Midbrain (tissue), 1 donor: ENCODE measurements around the gene AGXT2.
"Not testable (repeated sequence)": the region's sequence is repeated elsewhere in the genome, so short reads cannot be mapped to it uniquely, and the experiment has no call there.

Source experiments
- DNase-seq: peaks from one replicate; lab custom pipeline; 2025; lab: John Stamatoyannopoulos, UW

Gene AGXT2

DNA sequence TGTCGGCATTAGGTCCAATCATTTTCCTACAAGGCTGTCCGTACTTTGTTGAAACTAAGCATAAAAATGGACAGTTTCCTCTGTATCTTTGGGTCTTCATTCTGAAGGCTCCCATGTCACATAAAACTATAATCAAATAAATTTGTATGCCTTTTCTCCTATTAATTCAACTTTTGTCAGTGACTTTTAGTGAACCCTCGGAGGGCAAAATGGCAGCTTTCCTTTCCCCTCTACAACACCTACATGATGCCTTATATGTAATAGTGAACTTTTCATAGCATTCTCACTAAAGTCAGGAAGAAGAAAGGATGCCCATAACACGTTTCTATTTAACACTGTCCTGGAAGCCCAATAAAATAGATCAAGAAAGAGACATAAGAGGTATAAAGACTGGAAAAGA, 5.1 kb upstream of the AGXT2 start:
- DNase-seq = no peak

DNA sequence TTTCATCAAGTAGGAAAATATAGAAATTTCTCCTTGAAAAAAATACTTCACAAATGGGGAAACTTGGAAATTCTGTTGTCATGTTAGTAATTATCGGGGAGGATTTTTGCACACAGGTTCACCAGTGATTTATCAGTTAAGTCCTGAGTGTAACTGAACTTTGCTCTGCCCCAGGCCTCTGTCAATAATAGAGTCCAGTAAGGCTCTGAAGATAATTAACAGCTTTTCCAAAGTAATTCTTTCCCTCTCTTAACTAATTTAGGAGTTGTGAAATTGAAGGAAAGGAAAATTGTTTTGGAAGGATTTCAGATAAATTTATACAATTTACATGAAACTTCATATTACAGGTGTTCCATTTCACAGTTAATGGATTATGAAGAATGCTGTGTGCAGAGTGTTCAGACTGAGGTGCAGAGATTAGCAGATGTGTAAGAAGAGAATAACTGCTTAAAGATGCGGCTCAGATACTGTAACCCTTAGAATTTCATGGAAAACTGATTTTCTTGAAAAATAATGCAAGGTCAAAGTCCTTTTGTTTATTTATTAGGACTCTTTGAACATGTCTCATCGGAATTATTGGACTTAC, 2.9 kb upstream of the AGXT2 start:
- DNase-seq = no peak

DNA sequence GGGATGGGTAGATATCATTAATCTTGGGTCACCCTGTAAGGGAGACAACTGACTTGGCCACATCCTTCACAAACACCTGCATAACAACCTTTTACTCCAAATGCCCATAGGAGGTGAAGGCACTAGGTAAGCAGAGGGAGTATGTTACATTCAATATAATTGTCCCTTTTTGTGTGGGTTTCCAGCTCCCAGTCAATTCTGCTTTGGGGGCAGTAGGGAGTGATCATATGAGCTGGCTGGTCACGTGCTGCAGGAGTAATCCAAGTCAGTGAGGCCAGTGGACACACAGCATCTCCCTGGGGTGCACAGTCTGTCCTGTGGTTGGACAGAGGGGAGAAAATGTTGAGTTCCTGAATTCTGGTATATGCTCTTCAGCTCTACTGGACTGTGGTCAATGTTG, 1.2 kb upstream of the AGXT2 start:
- no peak for DNase-seq

DNA sequence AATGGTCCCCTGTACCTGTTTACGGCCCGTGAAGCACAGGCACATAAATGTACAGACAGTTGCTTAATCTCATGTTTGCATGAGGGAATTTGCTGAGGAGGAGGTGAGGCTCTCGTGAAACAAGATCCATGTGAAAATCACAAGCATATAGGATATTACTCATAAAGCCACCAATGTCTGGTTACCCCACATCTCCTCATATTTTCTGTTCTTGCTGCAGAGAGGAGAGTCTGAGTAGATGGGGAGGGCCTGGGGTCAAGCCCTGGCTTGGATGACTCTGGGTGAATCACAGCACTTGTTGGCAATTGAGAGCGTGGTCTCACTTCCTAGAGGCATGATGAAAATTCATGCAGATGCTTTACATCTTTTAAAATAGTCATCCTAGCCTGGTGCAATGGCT, 975 bp downstream of the AGXT2 start:
- no peak for DNase-seq

DNA sequence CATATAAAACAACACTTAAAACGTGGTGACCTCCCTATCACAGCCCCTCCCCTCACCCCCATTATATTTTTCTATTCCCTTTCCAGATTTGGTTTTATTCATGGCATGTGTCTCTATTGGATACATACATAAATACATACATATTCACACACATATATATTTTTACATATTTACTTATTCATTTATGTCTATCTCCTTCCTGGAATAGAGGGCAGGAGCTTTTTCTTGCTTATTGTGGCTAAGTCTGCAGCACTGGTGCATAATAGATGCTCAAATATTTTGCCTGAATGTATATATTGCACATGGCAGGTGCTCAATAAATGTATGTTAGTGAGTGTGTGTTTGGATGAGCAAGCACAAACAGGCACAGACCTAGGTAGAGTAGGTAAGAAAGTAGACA, 2.5 kb downstream of the AGXT2 start:
- no peak for DNase-seq

DNA sequence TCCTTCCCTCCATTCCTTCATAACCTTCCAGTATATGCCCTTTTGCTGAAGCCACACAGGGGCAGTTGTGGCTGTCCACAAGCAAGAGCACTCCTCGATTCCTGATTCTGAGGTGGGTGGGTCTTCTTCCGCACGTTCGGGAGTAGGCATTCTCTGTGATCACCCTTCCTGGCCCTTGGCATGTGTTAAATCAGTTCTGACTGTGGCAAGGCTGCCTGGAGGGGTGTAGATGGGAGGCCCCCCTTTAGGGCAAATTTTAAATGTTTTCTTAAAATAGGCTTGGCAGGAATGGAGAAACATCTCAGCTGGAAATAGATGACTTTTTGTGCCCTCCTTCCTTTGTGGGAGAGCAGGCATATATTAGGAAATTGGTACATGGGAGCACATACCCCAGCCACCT, 3.1 kb downstream of the AGXT2 start:
- no peak for DNase-seq

DNA sequence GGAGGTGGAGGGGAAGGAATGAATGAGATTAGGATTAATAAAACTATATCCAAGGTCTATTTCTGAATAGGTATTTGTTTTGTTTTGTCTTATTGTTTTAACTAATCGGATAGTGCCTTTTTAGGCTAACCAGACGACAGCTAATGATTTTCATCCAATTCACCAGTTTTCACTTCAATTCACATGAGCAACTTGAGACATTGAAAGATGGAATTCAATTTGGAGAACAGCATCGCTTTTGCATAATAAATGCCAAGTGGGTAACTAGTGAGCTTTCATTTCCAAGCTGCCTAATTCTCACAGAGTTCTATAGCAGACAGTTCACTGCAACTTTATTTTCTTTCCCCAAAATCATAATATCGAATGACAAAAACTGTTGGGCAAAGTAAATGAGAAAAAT, 5.0 kb downstream of the AGXT2 start:
- no peak for DNase-seq

DNA sequence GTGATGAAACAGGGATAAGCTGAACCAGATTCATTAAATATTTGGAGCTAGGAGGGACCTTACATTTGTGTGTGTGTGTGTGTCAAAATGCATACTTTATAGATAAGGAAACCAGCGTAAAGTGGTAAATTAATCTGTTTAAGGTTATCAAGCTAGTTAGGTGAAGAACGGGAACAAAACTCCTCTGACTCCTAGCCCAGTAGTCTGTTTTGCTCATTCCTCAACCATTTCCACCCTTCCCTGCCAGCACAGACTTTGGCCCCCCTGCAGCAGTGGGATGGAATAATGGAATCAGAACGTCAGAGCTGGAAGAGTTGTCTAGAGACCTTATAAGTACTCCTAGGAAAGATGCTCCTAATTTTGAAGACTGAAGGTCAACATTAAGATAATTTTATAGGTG, 6.5 kb downstream of the AGXT2 start:
- DNase-seq = no peak

DNA sequence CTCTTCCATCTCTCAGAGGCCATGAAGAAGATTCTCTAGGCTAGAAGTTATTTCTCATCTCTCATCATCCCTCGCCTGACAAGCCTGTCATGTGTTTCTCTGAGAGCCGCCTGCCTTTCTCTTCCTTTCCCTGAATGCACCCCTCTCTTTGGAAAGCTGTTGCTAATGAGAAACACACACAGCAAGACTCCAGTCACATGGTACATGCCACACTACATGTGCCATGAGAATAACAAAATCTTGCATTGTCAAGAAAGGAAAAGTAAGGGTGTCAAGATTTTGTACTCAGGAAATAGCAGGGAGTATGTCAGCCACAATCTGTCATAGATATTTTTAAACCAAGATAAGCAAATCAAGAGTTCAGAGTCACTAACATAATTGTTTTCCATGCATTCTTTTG, 8.9 kb downstream of the AGXT2 start:
- DNase-seq = no peak

DNA sequence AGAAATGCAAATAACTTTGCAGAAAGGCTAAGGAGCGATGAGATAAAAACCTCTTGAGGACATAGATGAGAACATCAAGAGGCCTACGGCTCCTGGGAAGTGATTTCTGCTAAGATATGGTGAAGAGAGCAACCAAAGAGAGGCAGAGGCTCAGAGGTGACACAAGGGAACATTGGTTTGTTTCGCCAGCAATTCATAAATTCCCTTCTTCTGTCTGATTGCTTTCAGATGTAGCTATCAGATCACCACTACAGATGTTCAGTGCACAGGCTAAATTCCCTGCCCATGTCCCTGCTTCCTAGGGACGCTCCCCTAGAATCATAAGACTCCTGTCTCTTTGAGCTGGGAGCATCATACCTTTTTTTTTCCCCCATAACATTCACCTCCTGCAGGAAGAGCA, 11.2 kb downstream of the AGXT2 start:
- no peak for DNase-seq

DNA sequence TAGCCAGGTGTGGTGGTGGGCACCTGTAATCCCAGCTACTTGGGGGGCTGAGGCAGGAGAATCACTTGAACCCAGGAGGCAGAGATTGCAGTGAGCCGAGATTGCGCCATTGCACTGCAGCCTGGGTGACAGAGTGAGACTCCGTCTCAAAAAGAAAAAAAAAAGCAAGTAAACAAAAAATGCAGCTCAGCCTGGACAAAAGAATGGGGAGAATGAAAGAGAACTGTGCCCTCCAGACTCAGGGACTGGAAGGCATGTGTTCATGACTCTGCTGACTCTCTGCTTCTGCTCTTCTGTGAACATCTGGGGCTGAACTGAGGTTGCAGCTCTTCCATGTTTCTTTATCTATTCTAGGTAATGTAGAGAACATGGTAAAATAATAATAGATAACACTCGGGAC, 11.8 kb downstream of the AGXT2 start:
- not testable (repeated sequence) for DNase-seq

DNA sequence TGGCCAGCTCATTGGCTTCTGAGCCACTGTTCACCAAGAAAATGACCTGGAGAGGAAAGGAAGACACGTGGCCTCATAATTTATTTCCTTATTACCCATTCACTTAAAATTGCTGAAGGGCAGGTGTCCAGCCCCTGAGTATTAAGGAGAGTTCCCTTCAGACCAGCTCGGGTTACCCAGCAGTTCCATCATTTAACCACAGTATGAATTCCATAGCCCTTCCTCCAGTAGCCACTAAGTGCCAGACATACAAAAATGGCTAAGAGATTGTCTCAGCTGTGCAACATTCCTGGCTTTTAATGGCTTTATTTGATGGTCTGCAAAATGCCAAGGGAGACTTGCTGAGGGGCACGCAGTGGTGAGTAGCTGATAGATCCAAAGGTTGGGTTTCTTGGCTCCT, 12.5 kb downstream of the AGXT2 start:
- DNase-seq = no peak

DNA sequence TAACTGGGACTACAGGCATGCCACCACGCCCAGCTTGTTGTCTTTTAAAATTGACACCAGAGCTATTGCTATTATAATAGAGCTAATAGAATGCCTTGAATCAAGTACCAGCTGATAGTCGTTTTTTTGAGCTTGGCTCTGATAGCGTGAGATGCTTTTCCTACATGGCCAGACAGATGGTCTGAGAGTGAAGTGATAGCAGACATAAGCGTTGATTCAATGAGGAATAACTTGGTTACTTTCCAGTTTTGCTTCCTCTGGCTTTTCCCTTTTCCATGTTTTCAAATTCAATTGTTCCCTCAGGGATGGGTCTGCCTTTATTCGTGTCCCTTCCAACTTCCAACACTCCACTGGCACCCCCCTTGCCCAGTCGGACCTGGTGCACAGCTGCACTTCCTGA, 15.4 kb downstream of the AGXT2 start:
- no peak for DNase-seq

DNA sequence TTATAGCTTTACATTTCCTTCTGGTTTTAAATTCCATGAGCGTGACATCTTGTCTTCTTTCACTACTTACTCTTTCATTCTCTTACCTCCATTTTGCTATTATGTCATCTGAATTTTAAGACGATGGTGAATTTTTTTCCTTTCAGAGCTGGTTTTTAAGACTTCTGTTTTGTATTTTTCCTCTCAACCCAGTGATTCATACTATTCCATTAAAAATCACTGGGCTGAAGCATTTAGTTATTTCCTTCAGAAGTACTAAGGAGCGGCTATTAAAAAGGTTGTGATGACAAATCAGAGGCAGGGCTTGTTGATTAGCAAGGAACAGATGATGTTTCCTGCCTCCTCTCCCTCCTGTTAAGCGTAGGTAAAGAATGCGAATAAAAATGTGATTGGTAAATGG, 16.5 kb downstream of the AGXT2 start:
- no peak for DNase-seq

DNA sequence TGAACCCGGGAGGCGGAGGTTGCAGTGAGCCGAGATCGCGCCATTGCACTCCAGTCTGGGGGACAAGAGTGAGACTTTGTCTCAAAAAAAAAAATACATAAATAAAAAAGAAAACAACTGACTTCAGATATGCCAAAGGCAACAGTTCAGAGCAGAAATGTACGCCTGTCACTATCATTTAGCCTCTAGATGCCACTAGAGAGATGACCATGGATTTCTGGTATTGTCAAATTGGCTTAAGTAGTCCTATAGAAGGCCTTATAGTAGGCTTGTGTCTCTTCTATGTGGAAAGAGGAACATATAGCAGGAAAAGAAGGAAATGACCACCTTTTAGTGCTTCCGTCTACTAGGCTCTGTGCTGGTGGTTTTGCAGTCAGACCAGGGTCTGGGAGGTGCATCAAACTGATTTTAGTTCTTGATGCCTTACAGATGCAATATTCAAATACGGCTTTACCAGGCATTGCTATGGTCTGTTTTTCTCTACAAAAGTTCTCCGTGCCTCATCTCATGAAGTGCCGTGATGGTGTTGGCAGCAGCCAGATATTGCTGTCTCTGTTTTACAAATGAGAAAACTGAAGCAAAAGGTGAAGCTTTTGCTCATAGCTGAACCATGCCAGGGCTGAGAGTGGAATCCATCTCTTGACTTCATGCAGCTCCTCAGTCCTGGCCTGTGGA, 17.2 kb downstream of the AGXT2 start:
- no peak for DNase-seq

DNA sequence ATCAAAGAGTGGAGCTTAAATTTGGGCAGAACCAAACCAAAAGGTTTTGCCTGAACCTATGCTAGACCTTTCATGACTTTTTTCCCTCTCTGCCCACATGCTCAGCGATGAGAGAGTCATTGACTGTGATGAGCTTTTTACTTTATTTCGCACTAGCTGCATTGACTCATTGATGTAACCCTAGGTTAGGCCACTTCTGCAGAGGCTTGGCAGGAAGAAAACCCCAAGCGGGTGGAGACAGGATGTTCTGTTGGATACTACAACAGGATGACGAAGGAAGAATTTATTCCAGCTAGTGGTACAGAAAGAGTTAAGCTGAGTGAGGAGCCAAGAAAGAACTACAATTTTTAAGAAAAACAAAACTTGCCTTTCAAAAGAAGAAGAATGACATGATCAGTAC, 18.4 kb downstream of the AGXT2 start:
- DNase-seq = no peak

DNA sequence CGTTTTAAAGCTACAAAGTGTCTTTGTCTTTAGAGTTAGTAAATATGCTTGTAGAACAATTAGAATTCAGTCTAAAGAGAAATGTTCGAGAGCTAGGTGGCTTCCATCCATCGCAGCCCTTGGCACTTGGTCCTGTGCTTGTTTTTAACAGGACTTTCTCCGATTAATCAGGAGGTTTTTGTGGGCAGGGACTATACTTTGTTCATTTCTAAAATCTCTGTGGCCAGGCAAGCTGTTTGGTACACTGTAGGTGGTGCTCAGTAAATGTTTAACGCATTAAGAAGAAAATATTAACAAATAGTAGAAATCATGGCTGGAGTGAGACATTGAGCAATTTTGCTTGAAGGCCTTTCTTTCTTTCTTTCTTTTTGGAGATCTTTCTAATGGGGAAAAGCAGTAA, 20.8 kb downstream of the AGXT2 start:
- DNase-seq = no peak

DNA sequence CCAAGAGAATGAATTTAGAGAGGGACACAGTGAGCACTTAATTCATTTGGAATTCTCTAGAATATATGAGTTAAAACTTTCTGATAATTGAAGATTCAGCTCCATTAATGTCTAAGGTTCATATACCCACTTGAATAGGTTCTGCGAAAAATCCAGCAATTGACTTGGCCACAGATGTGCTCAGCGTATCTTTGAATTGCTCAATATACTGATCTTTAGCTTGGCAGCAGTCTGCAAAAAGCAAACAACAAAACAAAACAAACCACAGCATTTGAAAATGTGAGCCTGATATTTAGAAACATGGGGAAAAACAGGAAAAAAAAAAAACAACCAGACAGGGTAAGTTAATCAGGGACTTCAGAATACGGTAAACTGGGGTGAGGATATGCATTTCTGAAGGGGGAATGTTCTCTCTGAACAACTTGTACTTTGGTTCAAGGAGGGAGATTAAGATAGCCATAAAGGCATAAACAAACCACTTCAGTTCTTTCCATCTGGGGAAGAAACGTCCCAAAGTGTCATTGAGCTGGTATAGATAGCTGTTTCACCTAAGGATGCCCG, 21.4 kb downstream of the AGXT2 start:
- DNase-seq = no peak

DNA sequence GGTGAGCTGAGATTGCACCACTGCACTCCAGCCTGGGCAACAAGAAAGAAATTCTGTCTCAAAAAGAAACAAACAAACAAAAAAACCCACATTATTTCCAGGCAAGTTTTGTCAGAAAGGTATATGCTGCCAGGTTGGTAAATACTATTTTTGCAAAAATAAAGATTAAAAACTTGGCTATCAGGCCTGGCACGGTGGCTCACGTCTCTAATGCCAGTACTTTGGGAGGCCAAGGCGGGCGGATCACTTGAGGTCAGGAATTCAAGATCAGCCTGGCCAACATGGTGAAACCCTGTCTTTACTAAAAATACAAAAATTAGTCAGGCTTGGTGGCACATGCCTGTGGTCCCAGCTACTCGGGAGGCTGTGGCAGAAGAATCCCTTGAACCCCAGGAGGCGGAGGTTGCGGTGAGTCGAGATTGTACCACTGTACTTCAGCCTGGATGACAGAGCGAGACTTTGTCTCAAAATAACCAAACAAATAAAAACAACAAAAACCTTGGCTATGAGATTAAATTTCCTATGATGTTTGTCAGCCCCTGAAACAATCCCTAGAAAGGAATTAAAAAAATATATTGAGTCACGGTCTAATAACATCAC, 22.7 kb downstream of the AGXT2 start:
- DNase-seq = no peak

DNA sequence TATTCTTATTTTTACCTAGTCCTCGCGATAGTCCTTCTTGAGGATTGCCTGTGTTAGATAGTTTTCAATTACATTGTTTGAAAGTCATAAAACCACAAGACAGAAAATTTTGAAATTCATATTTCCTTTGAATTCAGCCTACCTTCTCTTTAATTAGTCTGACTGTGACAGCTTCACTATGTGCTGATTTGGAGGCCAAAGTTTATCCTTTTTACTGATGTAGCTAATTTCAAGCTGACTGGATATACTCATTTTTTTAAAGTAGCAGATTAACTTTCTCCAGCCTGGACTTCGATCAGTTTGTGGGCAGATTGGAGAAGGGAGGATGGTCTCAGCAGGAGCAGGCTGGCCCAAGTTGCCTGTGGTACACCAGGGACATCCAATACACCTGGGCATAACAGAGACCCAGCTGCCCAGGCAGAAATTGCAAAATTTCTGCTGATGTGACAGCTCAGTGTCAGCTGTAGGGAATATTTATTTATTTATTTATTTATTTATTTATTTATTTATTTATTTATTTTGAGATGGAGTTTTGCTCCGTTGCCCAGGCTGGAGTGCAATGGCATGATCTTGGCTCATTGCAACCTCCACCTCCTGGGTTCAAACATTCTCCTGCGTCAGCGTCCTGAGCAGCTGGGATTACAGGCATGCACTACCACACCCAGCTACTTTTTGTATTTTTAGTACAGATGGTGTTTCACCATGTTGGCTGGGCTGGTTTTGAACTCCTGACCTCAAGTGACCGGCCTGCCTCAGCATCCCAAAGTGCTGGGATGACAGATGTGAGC, 24.2 kb downstream of the AGXT2 start:
- DNase-seq = no peak

DNA sequence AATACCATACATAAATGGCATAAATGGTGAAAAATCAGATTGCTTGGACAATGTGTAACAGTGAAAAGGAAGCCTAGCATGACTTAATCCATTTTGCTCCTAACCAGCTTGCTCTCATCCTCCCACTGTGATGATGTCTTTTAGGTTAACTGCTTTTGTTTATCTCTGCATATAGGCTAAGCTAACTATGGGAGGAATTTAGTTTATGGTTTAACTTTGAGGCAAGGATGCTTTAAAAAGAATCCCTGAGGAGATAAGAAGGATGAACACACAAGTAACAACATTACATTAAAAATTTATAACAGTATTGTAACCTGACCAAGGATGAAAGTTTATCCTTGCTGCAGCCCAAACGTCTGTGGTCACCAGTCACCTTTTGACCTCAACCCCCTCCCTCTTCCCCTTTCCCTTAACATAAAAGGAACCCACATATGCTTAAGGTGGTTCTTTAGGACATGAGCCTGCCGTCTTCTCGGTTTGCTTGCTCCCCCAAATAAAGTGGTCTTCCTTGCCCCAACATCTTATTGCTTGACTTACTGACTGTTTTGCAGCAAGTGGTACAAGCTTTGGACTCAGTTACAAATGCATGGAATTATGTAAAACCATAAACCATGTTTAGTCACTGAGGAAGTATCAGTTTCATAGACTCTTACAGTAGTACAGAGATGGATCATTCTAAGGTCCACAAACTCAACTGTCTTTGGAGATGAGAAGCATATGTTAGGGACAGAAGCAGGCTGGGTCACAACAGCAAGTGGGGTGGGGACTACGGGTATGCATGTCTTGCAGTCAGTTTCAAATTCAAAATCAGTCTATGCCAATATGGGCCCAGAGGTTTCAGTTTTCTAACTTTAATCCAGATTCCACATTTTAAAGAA, 31.3 kb downstream of the AGXT2 start:
- no peak for DNase-seq

DNA sequence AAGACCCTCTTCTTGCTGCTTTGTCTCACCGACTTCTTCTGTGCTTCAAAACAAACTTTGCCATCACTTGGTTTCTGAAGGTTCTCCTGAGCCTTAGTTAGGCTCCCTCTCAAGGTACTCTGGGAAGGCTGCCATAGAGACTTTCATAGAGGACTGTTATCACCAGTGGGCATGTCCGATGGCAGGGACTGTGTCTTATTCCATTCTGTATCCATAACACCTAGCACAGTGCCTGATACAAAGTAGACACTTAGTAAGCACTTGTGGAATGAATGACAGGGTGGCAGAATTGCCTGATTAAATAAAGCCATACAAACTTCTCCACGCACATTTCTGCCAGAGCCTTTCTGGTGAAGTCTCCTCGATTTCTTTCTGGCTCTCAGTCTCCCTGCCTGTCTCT, 32.7 kb downstream of the AGXT2 start:
- no peak for DNase-seq
